ENCODE data around the gene UST.
"Not testable (repeated sequence)": the region's sequence is repeated elsewhere in the genome, so short reads cannot be mapped to it uniquely, and the experiment has no call there.

UST gene

DNA sequence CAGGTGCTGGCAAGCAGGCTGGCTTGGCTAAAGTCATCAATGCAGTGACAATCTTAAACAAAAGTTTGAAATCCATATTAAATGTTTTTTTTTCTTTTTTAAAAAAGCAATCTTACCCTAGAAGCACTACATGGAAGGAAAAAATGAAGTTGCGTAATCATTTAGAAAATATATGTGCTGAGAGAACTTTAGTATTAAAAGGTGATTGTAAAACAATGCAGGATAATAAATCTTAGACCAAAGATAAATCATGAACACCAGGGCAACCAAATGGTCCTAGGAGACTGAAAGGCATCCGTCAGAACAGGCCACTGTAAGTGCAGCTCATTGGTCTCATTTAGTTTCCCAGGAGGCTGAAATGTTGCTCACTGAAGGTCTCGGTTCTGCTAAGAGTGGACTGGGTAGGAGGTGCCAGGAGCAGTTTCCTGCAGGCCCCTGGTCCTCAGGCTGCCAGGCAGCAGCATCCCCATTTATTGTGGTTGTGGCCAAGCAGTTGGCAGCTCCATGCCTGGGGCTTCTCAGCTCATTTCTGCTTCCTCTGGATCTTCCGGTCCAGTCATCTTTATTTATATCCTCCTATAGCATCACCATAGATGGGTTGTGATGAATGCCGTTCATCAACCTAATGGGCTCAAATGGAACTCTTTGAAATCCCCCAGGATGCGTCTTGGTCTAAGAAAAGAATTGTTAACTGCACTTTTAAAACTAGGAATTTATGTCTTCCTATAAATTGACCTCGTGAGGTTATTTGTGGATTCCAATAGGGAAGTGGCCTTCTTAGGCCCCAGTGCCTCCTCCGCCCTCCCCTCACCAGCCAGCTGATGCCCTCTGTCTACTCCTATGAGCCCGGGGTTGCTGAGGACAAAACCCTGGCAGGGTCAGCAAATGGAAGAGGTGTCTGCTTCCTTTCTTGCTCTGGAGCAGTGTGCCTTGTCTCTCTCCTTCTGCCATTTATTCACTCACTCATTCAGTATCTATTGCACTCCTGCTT, 269.0 kb downstream of the UST start:
- DNase-seq: no peak

DNA sequence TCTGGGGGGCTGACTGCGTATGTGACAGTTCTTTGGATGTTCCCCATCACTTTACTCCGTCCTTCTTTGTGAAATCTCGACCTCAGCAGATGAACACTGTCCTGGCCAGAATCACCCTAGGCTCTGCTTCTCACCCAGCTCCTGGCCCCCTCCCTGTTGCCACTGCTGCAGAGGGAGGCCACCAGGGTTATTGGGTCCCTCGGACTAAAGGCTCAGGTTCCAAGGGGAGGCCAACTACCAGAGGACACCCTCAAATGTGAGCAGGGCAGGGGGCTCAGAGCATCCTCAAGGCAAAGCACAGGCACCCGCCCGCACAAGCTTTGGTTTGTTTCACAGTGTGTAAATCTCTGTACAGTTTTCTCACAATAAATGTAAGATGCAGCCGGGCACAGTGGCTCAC, 269.9 kb downstream of the UST start:
- DNase-seq: no peak

DNA sequence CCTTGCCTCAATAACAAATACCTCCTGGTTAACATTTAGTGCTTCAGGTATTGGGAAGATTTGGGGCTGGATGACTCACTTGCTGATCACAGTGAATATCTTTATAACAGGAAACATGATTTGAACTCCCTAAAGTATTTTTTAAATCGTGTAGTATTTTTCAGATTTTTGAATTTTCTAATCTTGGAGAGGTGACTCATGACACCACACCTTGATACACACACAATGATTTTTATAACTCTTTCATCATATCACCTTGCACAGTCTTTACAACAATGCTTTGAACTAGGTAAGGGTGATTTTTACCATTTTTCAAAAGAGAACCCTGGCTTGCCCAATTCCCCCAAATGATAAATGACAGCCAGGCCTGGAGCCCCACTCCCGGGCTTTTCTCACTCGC, 273.5 kb downstream of the UST start:
- no peak for DNase-seq

DNA sequence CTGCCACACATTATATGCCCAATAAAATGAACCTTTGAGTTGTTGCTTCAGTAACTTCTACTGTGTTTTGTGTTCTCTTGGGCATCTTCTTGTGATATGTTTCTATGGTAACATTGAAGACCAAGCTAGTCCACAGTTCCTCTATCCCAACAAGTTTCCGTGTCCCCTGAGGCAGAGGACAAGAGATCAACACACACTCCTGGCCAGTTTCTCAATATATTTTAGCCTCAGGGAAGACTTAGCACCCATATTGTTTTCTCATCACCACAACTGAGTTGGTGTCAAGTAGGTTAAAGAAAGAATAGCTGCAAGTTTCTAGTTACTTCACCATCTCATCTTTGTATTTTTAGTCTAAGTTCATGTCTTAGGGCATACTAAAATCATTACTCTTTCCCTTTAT, 277.5 kb downstream of the UST start:
- no peak for DNase-seq

DNA sequence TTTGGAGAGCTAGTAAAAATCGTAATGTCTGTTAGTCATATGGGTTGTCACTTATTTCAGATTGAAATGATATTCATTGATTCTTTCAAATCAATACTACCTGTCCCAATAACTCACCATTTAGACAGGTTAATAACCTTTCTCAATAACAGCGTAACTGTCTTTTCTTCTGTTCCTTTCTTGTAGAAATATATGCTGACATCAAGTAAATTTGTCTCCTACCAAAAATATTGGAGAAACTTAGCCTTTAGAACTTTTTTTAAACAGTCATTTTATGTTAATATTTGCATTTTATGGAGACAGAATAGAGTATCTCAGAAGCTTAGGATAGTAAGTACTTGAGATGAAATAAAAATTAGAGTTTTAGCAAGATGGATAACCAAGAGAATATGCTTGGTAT, 278.2 kb downstream of the UST start:
- no peak for DNase-seq

DNA sequence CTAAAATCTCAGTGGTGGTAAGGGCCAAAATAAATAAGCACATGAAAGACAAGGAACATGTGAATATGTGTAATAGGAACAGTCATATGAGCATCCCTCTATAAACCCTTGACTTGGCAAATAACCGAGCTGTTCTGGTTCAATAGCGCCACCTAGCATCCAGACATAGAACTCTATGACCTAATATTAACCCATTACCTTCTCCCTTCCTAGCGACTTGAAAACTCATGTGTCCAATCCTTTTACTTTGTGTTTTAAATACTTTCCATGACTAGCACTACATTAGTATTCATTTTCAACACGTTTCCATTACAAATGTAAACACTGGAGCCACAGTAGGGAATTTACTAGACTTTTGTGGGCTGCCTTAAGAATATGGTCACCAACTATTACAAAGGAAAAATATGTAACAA, 279.7 kb downstream of the UST start:
- no peak for DNase-seq

DNA sequence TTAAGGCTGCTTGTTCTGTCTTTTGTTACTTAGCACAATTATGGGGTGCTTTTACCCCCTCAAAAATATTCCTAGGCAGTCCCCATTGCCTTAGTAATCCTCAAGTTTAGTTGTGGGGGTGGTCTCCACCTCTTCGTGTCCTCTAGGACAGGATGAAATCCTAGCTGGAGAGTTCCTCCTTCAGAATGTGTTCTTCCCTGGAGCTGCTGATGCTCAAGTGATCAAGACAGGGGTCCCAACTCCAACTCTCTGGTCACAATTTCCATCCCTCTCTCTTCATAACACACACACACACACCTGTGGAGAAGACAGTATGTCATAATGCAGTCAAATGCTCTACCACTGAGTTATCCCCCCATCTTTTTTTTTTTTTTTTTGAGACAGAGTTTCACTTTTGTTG, 280.7 kb downstream of the UST start:
- no peak for DNase-seq

DNA sequence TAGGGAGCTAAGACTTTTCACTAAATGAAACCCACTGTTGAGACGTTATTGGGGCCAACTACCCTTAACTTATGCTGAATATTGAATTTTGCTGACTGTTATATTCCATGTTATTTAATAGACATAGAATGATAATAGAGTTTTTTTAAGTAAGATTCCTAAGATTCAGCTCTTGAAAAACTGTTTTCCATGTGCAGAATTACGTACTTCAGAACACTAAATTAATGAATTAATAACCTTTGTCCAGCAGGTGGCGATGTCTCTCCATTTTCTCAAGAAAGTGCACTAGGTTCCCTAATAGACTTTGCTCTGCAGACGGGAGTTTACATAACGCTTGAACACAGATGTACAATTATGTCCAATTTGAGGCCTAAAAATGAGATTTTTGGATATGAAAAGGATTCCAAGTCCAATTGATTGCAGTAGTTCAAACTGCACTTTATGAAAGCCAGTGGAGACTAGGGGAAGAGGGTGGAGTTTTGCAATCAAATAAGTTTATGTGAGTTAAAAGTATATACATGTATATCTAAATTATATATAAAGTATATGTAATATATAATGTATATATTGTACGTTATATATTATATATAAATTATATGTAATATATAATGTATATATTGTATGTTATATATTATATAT, 282.1 kb downstream of the UST start:
- DNase-seq: peak; percentile 87

DNA sequence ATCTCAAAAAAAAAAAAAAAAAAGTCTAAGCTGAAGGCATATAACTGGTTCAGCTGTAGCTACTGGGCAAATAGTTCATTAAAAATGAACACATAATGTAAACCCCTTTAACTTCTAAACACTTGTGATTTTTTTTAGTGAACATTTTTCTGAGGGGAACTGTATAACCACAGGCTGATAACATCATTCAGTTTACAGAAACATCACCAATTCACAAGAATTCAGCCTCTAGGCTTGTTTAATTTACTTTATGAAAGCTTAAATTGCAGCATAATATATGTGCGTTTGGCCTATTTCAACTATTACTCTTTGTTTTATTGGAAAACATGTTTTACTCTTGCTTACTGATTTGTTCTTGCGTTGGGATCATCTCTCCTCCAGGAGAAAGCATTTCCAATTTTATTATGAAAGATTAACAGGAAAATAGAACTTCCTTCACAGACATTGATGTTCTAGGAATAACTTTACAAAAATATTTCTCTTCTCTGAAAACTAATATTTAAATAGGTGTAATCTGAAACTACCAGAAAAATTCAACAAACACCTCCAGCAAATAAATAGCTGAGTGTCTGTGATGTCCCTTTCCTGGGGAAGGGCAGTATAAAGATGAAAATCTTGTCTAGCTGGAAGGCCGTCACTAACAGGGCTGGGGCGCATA, 284.5 kb downstream of the UST start:
- peak; percentile 22 for DNase-seq

DNA sequence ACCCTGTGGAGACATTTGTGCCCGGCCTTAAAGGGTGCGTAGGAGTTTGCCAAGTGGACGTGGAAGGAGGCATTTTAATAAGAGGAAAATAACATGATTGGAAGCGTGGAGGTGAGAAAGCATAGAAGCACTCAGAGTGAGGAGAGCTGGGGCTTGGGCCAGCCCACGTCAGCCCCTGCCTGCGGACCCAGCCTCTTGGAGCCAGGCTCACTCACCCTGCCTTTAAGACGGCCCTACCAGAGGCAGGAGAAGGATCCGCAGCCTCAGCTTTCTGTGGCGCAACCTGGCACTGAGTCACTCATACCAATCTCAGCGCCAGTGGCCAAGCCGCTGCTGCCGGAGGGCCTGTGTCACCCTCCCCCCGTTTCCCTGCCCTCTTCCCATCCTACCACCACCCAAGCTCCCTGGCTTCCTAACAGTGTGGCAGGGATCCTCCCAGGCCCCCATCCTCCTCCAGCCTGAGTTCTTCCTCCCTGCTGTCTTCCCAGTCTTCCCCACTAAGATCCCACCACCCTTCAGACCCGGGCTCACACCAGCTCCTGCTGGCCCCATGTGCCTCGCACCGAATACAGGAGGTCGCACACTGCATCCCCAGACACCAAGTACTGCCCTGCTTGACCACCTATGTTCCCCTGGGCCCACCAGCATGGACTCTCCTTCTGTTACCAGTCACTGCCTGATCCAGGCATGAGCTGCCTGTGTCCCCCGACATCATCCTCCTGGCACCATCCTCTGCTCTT, 285.2 kb downstream of the UST start:
- DNase-seq: peak; percentile 22

DNA sequence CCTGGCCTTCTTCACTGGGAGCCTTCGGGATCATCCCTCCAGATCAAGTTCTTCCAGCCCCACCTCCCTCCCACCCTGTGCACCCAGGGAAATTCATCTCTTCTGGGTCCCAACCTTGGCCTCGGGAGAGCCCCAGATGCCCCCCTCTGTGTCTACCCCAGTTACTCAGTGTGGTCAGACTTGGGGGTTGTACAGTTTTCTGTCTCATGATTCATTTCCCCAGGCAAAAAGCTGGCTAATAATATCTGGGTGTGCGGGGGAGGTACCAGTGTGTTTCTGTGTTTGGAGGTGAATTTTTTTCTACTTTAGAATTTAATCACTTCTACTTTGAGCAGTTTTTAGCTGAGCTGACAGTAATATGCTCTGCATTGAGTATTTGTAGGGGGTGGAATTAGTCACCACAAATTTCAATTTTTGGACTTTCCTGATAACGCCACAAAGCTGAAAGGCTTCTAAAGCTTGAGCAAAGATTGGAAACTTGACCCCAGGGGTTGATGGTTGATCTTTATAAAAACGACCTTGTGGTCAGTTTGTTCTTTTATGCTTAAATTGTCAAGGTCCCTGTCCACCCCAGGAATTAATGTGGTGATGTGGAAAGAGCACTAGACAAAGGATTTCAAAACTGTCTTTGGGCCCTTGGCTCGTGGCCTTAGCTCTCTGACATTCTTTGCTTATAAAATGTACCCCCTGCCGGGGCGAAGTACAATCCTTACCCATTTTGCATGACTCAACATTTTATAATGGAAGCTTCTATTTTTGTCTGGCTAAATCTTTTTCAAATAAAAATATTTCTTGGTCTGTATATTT, 286.0 kb downstream of the UST start:
- peak; percentile 41 for DNase-seq

DNA sequence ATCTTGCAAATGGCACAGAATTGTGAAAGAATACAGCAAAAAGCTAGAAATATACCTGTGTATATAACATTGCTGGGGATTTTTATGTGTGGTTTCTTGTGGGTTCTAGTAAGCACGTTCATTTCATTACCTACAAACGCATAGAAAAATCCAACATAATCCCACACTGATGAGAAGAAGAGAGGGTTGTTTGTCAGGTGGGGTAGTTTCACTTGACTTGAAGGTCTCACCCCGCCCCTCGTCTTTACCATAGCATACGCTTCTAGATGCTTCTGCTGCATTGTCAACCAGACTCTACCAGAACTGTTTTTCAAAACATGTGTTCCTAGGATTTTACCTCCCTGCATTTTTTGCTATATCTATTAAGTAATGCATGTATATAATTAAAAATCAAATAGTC, 286.6 kb downstream of the UST start:
- no peak for DNase-seq

DNA sequence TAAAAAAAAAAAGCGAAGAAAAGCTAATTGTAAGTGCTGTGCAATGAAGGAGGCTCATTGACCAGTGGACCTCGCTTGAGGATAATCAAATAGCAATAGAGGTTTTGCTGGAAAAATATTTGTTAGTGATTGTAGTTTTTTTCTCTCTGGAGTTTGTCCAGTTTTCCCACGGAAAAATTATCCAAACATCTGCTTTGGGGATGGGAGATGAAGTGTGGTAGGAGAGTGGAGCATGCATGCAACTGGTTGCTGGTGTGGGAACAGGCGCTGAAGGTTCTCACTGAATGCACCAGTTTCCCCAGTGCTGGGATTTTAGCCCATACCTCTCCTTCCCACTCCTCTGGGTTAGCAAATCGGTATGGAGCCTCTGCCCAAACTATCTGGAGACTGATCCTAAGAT, 288.9 kb downstream of the UST start:
- DNase-seq: no peak

DNA sequence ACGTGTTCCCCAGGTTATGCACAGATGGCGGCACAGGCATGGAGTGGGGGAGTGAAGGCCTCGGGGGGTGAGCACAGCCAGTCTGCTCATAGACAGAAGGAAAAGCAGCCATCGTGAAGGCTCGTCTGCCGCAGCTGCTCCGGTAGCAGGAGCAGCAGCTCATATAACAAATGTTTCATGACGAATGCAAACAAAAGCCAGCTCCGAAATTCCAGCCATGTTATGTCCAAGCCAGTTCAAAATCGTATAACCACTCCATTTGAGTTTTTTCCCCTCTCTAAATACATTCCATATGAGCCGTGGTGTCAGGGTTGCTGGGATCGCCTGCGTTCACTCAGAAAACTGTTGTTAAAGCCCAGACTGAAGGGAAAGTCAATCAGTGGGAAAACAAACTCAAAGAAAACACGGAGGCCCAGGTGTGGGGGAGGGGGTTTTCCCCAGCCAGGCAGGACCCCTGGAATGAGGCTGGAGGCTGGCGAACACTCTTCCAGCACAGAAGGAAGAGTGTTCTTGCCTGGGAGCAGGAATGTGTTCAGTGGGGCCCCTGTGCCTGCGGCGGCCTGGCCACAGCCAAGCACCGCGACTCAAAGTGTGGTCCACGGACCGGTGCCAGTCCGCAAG, 290.3 kb downstream of the UST start:
- DNase-seq: no peak

DNA sequence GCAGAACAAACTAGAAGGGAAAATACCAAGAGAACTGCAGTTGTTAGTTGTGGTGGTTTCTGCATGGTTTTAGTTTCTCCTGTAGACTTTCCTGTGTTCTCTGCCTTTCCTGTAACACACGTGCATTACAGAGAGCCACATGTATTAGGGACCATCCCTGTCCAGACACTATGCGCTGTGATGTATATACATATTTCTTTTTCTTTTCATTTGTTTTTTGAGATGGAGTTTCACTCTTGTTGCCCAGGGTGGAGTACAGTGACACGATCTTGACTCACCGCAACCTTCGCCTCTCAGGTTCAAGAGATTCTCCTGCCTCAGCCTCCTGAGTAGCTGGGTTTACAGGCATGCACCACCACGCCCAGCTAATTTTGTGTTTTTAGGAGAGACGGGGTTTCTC, 292.2 kb downstream of the UST start:
- DNase-seq: not testable (repeated sequence)

DNA sequence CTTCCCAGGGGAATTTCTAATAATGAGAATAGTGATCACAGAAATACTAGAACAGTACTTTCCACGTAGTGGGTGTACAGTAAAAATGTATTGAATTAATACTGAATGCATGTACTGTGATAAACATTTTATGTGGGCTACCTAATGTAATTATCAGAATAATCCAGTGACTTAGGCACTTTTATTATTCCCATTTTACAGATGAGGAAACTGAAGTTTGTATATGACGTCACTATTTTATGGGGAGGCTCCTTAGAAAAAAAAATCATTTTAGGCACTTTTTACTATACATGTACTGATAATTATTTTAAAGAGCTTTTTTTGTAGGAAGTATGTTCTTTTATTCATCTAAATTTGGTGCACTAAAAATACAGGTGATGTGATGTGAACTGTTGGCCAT, 295.1 kb downstream of the UST start:
- no peak for DNase-seq

DNA sequence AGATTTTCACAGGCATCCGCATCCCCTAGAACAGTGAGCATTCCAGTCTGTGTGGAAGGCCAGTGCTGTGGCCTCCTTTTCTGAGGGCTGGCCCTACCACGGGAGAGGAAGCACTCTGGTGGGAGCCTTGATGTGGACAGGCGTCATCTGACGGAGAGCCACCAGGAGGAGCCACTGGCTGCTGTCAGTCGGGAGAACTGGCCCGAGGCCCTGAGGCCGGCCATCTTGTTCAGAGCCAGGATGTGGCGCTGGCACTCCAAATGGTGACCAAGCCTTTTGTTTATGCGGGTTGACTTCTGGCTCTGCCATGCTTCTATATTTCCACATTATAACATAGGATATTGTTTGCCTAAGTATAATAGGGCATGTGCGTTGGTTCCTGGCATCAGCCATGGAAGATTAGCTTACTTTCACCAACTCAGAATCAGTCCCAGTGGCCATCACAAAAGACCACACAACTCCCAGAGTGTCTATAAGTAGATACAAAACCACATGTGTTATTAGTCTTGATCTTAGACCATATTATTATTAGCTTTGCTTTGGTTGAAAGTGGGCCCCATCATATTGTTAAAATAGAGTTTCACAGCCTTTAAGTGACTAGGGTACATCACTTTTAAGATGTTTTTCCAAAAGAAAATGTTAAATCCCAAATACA, 296.8 kb downstream of the UST start:
- DNase-seq: no peak

DNA sequence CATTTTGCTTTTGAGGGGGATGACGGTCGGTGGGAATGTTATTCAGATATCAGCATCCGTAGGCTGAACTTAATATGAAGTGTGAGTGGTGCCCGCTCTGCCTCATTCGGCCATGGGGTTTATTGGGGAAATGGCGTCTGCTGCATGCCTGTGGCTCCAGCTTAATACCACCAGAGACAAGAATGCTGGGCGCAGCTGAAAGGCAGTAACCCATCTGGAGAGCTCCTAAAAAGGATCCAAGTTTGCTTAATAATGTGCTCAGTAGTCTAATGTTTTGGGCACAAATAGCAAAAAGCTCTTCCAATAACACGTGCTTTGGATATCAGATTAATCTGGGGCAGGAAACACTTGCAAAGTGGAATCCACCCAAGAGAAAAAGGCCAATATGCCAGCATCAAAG, 297.7 kb downstream of the UST start:
- no peak for DNase-seq

DNA sequence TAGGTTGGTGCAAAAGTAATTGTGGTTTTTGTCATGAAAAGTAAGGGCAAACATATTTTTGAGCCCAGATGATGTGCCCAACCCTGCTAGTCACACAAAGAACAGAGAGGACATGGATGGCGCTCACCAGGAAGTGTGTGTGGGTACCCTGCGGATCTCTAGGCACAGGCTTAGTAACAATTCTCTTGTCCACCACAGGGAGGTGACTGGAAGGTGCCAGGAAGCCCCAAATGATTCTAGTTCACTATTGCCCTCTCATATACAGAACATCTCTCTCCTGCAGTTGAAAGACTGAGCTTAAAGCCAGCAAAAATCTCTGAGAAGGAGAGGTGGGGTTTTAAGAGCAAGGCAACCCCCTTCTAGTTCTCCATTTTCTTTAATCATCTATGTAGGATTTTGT, 298.6 kb downstream of the UST start:
- no peak for DNase-seq

DNA sequence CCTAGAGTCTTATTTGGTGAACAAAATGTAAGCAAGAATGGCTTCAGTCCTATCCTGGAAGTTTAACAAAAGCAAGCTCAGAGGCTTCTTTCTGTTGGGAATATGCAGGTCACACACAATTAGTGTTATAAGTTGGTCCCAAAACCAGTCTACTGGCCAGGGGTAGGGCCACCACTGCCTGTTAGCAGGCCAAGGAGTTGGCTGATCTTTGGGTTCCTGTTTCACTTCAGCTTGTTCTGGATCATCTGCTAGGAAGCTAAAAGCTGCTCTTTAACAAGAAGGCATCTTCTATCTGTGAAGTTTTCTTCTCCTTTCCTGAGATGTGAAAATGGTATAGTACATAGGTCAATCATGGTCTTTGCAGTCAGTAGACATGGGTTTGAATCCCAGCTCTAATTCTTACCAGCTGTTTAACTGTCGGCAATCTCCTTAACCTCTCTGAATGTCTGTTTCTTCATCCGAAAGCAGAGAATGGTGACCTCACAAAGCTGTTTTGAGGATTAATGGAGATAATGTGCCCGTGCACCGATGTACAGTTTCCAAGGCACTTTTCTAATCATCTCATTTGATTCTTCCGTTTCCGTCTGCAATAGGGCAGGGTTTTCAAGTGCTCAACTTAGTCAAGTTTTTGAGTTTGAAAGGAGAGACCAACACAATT, 299.5 kb downstream of the UST start:
- no peak for DNase-seq

DNA sequence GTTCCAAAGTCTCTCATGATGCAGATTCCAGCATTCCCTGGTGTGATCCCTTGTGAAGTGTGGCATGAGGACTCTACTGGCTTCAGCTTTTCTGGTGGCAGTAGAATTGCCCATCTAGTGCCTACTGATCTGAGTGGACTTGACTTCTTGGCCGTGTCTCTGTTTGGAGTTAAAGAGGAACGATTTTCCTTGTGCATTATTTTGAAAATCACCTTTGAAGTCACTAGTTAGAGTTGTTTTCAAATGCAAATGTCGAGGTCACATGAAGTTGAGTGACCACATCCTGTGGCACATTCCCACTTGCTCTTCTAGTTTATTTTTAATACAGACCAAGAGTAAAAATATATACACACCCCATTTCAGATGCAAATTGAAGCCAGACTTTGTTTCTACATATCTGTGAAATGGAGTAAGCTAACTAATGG, 300.0 kb downstream of the UST start:
- no peak for DNase-seq
